ENCODE measurements around the gene DDC. TPM values are rescaled to one million over a fixed set of nuclear protein-coding genes. Genes with fewer than 3 reads are reported as not detected.

DDC gene
- total RNA-seq, 4 donors from 2014 or later = 0.24 to 1.3 TPM; not detected in 2

GRCh38 chr7:50599385-50599784 is 34.2 kb upstream of the DDC start:
- H3K4me3 ChIP-seq = no peak overlapping the region
- H3K9me3 ChIP-seq = no peaks in the 10 kb centered on the region
- no peak for TF ChIP-seq CTCF (IDR thresholded peaks at IDR 0.05 in 4 of 5, conservative IDR thresholded peaks at IDR 0.05 in 1 of 5)
- no peak for TF ChIP-seq POLR2A (IDR thresholded peaks at IDR 0.05)
- peaks cover 5 to 13% of the 10 kb centered on the region in 2 donors for H3K4me1 ChIP-seq
- in situ Hi-C loops (cut with MboI; ENCODE audit: low sequenced_read_pairs in 4 of 4) = loop anchor here in 3 of 4 donors (10.0 kb wide), 1 partner anchor 135 kb away; no protein-coding TSS in a partner anchor
- DNase-seq (no peak), ATAC-seq (no peak)
- H3K27me3 ChIP-seq = no peaks in the 10 kb centered on the region
- H3K36me3 ChIP-seq = peaks cover 3 to 52% of the 10 kb centered on the region in 2 donors
- no peak overlapping the region for H3K27ac ChIP-seq
- intact Hi-C loops (cut with DNase I; ENCODE audit: low total_unique reads) = loop anchor here (5.0 to 10.0 kb wide), 2 partner anchors 193 to 465 kb away; no protein-coding TSS in a partner anchor

GRCh38 chr7:50598460-50599343 is 33.5 kb upstream of the DDC start:
- H3K36me3 ChIP-seq = peaks cover 1 to 45% of the 10 kb centered on the region in 2 donors
- no peaks in the 10 kb centered on the region for H3K27me3 ChIP-seq
- ATAC-seq = no peak
- in situ Hi-C loops (cut with MboI; ENCODE audit: low sequenced_read_pairs in 4 of 4) = loop anchor here in 3 of 4 donors (10.0 kb wide), 1 partner anchor 134 kb away; no protein-coding TSS in a partner anchor
- H3K4me1 ChIP-seq = peaks cover 10 to 20% of the 10 kb centered on the region in 2 donors
- H3K27ac ChIP-seq = no peak overlapping the region
- no peaks in the 10 kb centered on the region for H3K9me3 ChIP-seq
- TF ChIP-seq CTCF (IDR thresholded peaks at IDR 0.05 in 4 of 5, conservative IDR thresholded peaks at IDR 0.05 in 1 of 5) = no peak
- no peak for TF ChIP-seq POLR2A (IDR thresholded peaks at IDR 0.05)
- DNase-seq = no peak
- H3K4me3 ChIP-seq = no peak overlapping the region
- intact Hi-C loops (cut with DNase I; ENCODE audit: low total_unique reads) = loop anchor here (5.0 to 10.0 kb wide), 2 partner anchors 194 to 466 kb away; no protein-coding TSS in a partner anchor

- intact Hi-C loops (cut with DNase I; ENCODE audit: low total_unique reads) (loop anchor here (5.0 to 10.0 kb wide), 2 partner anchors 196 to 468 kb away; no protein-coding TSS in a partner anchor), in situ Hi-C loops (cut with MboI; ENCODE audit: low sequenced_read_pairs in 4 of 4) (loop anchor here in 3 of 4 donors (10.0 kb wide), 1 partner anchor 132 kb away; no protein-coding TSS in a partner anchor)
- Histone ChIP-seq H3K9me3 (no peaks in the 10 kb centered on the region), H3K4me3 (no peak overlapping the region), H3K27me3 (no peaks in the 10 kb centered on the region), H3K4me1 (peaks cover 17 to 25% of the 10 kb centered on the region in 2 donors), H3K36me3 (peaks cover 0 to 47% of the 10 kb centered on the region in 2 donors), H3K27ac (no peak overlapping the region)
- DNase-seq (no peak), ATAC-seq (no peak)
- no peak for TF ChIP-seq CTCF (IDR thresholded peaks at IDR 0.05 in 4 of 5, conservative IDR thresholded peaks at IDR 0.05 in 1 of 5)
- TF ChIP-seq POLR2A (IDR thresholded peaks at IDR 0.05) = no peak
Observed at GRCh38 chr7:50596484-50596883, 31.3 kb upstream of the DDC start.

- intact Hi-C loops (cut with DNase I; ENCODE audit: low total_unique reads) (loop anchor here (5.0 to 10.0 kb wide), 2 partner anchors 197 to 469 kb away; no protein-coding TSS in a partner anchor), in situ Hi-C loops (cut with MboI; ENCODE audit: low sequenced_read_pairs in 4 of 4) (loop anchor here in 3 of 4 donors (10.0 kb wide), 1 partner anchor 131 kb away; no protein-coding TSS in a partner anchor)
- H3K4me3 ChIP-seq = no peak overlapping the region
- no peaks in the 10 kb centered on the region for H3K27me3 ChIP-seq
- peaks cover 0 to 47% of the 10 kb centered on the region in 2 donors for H3K36me3 ChIP-seq
- ATAC-seq (peak; percentile 46 to 89), DNase-seq (peak in 1 of 2 donors; percentile 65)
- peaks cover 17 to 25% of the 10 kb centered on the region in 2 donors for H3K4me1 ChIP-seq
- no peak for TF ChIP-seq POLR2A (IDR thresholded peaks at IDR 0.05)
- peak; percentile 44 to 64 (median 49) for TF ChIP-seq CTCF (IDR thresholded peaks at IDR 0.05 in 4 of 5, conservative IDR thresholded peaks at IDR 0.05 in 1 of 5)
- no peaks in the 10 kb centered on the region for H3K9me3 ChIP-seq
- H3K27ac ChIP-seq = peak overlapping the region in 3 of 4 donors; percentile 5 to 48 (median 31)
Observed at GRCh38 chr7:50595491-50596102, 30.4 kb upstream of the DDC start.
